ENCODE measurements around the gene BNC2.

DNA sequence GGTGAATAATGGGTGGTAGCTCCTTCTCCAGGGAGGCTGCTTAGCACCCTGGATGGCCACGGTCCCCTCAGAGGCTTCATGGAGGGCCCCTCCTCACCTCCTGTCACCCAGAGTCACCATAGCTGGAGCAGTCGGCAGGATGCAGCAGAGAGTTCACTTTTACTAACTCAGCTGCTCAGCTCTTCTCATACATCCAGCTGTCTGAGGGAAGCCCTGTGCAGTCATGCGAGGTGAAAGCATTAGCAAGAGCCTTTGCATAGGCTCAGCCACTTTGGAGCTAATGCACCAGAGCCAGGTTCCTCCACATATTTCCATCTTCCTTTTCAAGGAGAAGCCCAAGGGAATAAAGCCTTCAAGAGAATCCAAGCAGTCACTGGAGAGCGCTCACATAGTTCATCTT lies 499.2 kb downstream of the BNC2 start:
- TF ChIP-seq, protein P1, sequence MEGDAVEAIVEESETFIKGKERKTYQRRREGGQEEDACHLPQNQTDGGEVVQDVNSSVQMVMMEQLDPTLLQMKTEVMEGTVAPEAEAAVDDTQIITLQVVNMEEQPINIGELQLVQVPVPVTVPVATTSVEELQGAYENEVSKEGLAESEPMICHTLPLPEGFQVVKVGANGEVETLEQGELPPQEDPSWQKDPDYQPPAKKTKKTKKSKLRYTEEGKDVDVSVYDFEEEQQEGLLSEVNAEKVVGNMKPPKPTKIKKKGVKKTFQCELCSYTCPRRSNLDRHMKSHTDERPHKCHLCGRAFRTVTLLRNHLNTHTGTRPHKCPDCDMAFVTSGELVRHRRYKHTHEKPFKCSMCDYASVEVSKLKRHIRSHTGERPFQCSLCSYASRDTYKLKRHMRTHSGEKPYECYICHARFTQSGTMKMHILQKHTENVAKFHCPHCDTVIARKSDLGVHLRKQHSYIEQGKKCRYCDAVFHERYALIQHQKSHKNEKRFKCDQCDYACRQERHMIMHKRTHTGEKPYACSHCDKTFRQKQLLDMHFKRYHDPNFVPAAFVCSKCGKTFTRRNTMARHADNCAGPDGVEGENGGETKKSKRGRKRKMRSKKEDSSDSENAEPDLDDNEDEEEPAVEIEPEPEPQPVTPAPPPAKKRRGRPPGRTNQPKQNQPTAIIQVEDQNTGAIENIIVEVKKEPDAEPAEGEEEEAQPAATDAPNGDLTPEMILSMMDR (IDR thresholded peaks at IDR 0.05) = no peak
- TF ChIP-seq POLR2A (IDR thresholded peaks at IDR 0.05) = no peak

Measured in right lobe of liver (tissue), 4 donors.